Measurements from ENCODE around the gene PZP. TPM values are rescaled to one million over a fixed set of nuclear protein-coding genes. Genes with fewer than 3 reads are reported as not detected.

The PZP gene
- total RNA-seq, 1 donor from 2014 or later, result 2.2 TPM

GRCh38 chr12:9252256-9252655 is 44.1 kb upstream of the PZP start:
- Mint-ChIP-seq H3K4me3 (ENCODE audit: unreplicated experiment) (no peak overlapping the region), H3K9me3 (ENCODE audit: unreplicated experiment) (no peaks in the 10 kb centered on the region), H3K27ac (ENCODE audit: unreplicated experiment) (no peak overlapping the region), H3K36me3 (ENCODE audit: low read depth, unreplicated experiment) (no peaks in the 10 kb centered on the region), H3K4me1 (ENCODE audit: unreplicated experiment) (peaks cover 3% of the 10 kb centered on the region), H3K27me3 (ENCODE audit: unreplicated experiment) (no peaks in the 10 kb centered on the region)
- TF ChIP-seq, protein P1, sequence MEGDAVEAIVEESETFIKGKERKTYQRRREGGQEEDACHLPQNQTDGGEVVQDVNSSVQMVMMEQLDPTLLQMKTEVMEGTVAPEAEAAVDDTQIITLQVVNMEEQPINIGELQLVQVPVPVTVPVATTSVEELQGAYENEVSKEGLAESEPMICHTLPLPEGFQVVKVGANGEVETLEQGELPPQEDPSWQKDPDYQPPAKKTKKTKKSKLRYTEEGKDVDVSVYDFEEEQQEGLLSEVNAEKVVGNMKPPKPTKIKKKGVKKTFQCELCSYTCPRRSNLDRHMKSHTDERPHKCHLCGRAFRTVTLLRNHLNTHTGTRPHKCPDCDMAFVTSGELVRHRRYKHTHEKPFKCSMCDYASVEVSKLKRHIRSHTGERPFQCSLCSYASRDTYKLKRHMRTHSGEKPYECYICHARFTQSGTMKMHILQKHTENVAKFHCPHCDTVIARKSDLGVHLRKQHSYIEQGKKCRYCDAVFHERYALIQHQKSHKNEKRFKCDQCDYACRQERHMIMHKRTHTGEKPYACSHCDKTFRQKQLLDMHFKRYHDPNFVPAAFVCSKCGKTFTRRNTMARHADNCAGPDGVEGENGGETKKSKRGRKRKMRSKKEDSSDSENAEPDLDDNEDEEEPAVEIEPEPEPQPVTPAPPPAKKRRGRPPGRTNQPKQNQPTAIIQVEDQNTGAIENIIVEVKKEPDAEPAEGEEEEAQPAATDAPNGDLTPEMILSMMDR (IDR thresholded peaks at IDR 0.05; ENCODE audit: unreplicated experiment), result no peak
- DNase-seq (ENCODE audit: low spot score), result no peak

GRCh38 chr12:9248435-9248834 is 40.2 kb upstream of the PZP start:
- TF ChIP-seq, protein P1 (IDR thresholded peaks at IDR 0.05; ENCODE audit: unreplicated experiment), result no peak
- no peak overlapping the region for H3K27ac Mint-ChIP-seq (ENCODE audit: unreplicated experiment)
- no peaks in the 10 kb centered on the region for H3K27me3 Mint-ChIP-seq (ENCODE audit: unreplicated experiment)
- H3K4me3 Mint-ChIP-seq (ENCODE audit: unreplicated experiment), result no peak overlapping the region
- no peak for DNase-seq (ENCODE audit: low spot score)
- no peaks in the 10 kb centered on the region for H3K36me3 Mint-ChIP-seq (ENCODE audit: low read depth, unreplicated experiment)
- no peaks in the 10 kb centered on the region for H3K4me1 Mint-ChIP-seq (ENCODE audit: unreplicated experiment)
- no peaks in the 10 kb centered on the region for H3K9me3 Mint-ChIP-seq (ENCODE audit: unreplicated experiment)

- Mint-ChIP-seq H3K4me3 (ENCODE audit: unreplicated experiment) (no peak overlapping the region), H3K9me3 (ENCODE audit: unreplicated experiment) (no peaks in the 10 kb centered on the region), H3K27me3 (ENCODE audit: unreplicated experiment) (no peaks in the 10 kb centered on the region), H3K36me3 (ENCODE audit: low read depth, unreplicated experiment) (no peaks in the 10 kb centered on the region), H3K4me1 (ENCODE audit: unreplicated experiment) (peaks cover 4% of the 10 kb centered on the region), H3K27ac (ENCODE audit: unreplicated experiment) (no peak overlapping the region)
- DNase-seq (ENCODE audit: low spot score), result no peak
- TF ChIP-seq, protein P1 (IDR thresholded peaks at IDR 0.05; ENCODE audit: unreplicated experiment), result no peak
Observed at GRCh38 chr12:9244894-9245293, 36.7 kb upstream of the PZP start.

DNA sequence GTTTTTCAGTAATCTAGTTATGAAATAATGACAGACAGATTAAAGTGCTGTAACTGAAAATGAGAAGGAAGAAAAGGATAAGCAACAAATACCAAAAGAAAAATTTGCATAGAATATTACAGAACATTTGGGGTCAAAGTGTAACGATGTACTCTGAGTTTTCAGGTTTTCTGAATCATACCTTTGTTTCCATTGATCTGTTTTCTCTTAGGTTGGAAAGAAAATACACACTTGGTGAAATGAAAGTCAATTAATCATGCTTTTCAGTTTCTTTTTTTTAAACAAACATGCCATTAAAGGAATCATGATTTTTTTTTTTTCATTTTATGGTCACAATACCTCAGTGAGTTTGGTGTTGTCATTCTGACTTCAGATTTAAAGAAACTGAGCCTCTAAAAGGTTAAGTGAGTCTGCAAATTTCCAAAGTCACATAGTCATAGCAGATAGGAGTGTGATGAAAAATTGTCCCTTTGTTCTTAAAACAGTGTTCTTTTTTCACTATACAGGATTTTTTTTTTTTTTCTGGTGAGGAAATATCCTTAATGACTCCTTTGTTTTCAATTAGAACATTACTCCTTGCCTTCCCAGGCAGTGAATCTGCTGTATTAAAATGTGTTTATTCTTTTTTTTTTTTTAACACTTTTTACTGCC is 35.9 kb upstream of the PZP start:
- Mint-ChIP-seq H3K27me3 (ENCODE audit: unreplicated experiment) (no peaks in the 10 kb centered on the region), H3K4me3 (ENCODE audit: unreplicated experiment) (no peak overlapping the region), H3K9me3 (ENCODE audit: unreplicated experiment) (no peaks in the 10 kb centered on the region), H3K27ac (ENCODE audit: unreplicated experiment) (no peak overlapping the region), H3K4me1 (ENCODE audit: unreplicated experiment) (peaks cover 4% of the 10 kb centered on the region), H3K36me3 (ENCODE audit: low read depth, unreplicated experiment) (no peaks in the 10 kb centered on the region)
- TF ChIP-seq, protein P1 (IDR thresholded peaks at IDR 0.05; ENCODE audit: unreplicated experiment), result no peak
- no peak for DNase-seq (ENCODE audit: low spot score)

- TF ChIP-seq, protein P1 (IDR thresholded peaks at IDR 0.05; ENCODE audit: unreplicated experiment), result no peak
- H3K27ac Mint-ChIP-seq (ENCODE audit: unreplicated experiment), result no peak overlapping the region
- DNase-seq (ENCODE audit: low spot score), result no peak
- no peaks in the 10 kb centered on the region for H3K9me3 Mint-ChIP-seq (ENCODE audit: unreplicated experiment)
- peaks cover 4% of the 10 kb centered on the region for H3K4me1 Mint-ChIP-seq (ENCODE audit: unreplicated experiment)
- H3K36me3 Mint-ChIP-seq (ENCODE audit: low read depth, unreplicated experiment), result no peaks in the 10 kb centered on the region
- peaks cover under 1% of the 10 kb centered on the region for H3K27me3 Mint-ChIP-seq (ENCODE audit: unreplicated experiment)
- H3K4me3 Mint-ChIP-seq (ENCODE audit: unreplicated experiment), result no peak overlapping the region
Observed at GRCh38 chr12:9241301-9241700, 33.1 kb upstream of the PZP start.

Measured in endothelial cell (in vitro differentiated cells).